GM21360 (cell line): ENCODE data around the gene THRA.

Experiments used
- ATAC-seq: cut with Tn5 transposase; IDR thresholded peaks from one replicate; pipeline ENCODE4 v1.9.1; 2021; ENCODE audit warnings: mild to moderate bottlenecking, moderate library complexity; ENCODE audit not compliant: unreplicated experiment

The THRA gene

GRCh38 chr17:40079545-40079944 is 16.8 kb downstream of the THRA start:
- ATAC-seq: no peak

- ATAC-seq: no peak
These were observed 21.7 kb downstream of the THRA start for GRCh38 chr17:40084477-40084876.

GRCh38 chr17:40086150-40087044 is 23.6 kb downstream of the THRA start:
- ATAC-seq: no peak

GRCh38 chr17:40087049-40087794 is 24.5 kb downstream of the THRA start:
- no peak for ATAC-seq

DNA sequence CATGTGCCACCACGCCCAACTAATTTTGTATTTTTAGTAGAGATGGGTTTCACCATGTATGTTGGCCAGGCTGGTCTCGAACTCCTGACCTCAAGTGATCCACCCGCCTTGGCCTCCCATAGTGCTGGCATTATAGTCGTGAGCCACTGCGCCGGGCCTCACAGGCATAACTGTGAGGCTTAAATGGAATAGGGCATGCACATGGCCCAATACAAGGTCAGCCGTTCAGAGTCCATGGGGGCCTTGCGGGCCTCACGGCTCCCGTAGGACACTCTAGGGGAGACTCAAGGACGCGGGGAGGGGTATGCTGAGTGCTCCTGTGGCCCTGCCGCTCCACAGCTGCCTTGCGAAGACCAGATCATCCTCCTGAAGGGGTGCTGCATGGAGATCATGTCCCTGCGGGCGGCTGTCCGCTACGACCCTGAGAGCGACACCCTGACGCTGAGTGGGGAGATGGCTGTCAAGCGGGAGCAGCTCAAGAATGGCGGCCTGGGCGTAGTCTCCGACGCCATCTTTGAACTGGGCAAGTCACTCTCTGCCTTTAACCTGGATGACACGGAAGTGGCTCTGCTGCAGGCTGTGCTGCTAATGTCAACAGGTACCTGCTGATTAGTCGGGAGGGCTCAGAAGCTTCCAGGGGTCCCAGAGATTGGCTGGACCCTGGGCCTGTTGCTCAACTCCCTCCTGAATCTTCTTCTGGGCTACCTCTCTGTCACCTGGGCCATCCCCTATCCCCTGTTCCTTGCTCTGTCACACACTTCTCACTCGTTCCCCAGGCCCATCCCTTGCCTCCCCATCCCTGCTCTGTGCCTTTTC is 25.3 kb downstream of the THRA start:
- no peak for ATAC-seq

GRCh38 chr17:40089077-40089895 is 26.5 kb downstream of the THRA start:
- no peak for ATAC-seq

DNA sequence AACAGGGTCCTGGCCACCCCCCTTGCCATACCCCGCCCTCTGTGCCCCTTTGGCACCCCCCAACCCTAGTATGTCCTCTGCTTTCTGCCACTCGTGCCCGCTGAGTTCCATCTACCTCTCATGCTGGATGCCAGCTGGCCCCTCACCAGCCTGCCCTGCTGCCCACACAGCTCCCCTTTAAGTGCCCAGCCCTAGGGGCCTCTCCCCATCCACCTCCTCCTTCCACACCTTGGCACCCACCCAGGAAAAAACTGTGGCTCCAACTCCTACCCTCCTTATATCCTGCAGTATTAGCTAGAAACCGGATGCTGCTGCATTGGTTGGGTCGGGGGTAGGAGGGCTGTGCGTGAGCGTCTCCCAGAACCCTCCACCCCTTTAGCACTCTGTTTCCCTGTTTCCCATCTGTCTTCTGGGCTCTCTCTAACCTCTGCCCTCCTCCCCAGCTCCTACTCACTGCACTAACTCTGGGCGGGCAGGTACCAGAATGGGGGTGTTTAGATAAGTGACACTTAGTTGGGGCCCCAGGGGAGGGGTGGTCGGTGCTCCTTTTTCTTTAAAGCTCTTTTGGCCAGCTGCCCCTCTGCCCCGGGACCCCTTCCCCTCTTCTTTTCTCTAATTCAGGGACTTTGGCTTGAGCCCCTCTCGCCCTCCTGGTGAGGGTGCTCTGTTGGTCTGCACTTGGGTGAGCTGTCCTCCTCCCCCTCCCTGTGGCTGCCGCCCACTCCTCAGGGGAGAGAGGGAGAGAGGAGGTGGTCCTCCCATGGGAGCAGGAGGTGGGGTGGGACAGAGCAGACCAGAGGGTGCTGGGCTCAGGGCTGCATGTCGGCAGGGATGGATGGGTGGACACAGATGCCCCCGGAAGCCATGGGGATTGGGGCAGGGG is 27.7 kb downstream of the THRA start:
- no peak for ATAC-seq

DNA sequence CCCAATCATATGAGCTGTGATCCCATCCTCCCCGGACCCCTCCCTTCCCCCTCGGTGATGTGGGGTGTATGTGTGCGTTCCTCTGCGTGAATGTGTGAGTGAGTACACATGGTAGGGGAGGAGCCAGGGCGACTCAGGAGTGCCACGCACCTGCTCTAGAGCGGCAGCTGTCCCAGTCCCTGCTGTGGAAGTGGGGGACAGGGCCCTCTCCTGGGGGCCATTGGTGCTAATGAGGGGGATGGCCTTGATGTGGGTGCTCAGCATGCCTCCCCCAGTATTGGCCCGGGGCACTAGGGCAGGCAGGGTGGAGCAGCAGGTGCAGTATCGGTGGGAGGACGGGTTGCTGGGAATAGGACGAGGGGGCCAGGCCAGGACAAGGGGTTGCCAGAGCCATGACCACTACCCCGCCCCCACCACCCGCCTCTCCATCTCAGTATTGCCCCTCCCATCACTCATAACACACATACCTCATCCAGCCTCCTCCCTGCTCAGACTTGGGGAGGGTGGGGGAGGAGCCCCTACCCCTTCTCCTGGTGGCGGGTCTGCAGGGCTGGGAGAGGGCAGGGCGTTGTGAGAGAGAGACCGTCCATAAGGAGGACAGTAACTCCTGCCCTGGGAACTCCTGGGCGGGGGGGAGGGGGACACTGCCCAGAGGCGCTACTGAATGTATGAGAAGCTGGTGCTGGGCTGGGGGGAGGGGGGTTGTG is 29.1 kb downstream of the THRA start:
- no peak for ATAC-seq

- ATAC-seq: no peak
These were observed 29.8 kb downstream of the THRA start for GRCh38 chr17:40092581-40092980.

GRCh38 chr17:40093005-40093579 is 30.3 kb downstream of the THRA start:
- ATAC-seq: no peak

DNA sequence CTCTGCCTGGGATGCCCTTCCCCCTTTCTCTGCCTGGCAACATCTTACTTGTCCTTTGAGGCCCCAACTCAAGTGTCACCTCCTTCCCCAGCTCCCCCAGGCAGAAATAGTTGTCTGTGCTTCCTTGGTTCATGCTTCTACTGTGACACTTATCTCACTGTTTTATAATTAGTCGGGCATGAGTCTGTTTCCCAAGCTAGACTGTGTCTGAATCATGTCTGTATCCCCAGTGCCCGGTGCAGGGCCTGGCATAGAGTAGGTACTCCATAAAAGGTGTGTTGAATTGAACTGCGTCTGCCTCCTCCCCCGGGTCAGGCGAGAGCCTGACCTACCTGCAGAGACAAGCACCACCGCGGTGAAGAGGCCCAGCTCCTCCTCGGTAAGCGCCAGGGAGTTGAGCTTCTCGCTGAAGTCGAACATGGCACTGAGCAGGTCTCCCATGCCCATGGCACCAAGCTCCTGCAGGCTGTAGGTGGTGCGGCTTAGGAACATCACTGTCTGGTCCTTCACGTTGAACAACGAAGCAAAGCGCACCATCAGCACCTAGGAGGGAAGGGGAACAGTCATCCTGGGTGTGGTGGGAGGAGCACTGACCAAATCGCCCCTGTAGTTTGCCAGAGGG is 30.9 kb downstream of the THRA start:
- ATAC-seq: no peak

DNA sequence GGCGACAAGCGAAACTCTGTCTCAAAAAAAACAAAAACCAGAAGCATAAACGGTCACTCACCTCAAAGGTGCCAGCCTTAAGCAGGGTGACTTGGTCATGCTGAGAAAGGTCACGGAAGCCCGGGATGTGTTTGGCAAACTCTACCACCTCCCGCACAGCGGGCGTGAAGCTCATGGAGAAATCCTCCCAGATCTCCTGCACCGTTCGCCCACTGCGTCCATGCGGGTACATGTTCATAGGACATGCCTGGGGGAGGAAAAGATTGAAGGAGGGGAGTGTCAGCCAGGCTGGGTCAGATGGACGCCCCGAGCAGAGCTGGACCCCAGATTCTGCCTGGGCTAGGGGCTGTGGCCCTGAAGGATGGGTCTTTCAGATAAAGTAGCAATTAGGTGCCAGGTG is 32.1 kb downstream of the THRA start:
- no peak for ATAC-seq

GRCh38 chr17:40095351-40095943 is 32.7 kb downstream of the THRA start:
- no peak for ATAC-seq

- no peak for ATAC-seq
These were observed 33.4 kb downstream of the THRA start for GRCh38 chr17:40095944-40096791.

GRCh38 chr17:40097087-40097486 is 34.3 kb downstream of the THRA start:
- no peak for ATAC-seq

DNA sequence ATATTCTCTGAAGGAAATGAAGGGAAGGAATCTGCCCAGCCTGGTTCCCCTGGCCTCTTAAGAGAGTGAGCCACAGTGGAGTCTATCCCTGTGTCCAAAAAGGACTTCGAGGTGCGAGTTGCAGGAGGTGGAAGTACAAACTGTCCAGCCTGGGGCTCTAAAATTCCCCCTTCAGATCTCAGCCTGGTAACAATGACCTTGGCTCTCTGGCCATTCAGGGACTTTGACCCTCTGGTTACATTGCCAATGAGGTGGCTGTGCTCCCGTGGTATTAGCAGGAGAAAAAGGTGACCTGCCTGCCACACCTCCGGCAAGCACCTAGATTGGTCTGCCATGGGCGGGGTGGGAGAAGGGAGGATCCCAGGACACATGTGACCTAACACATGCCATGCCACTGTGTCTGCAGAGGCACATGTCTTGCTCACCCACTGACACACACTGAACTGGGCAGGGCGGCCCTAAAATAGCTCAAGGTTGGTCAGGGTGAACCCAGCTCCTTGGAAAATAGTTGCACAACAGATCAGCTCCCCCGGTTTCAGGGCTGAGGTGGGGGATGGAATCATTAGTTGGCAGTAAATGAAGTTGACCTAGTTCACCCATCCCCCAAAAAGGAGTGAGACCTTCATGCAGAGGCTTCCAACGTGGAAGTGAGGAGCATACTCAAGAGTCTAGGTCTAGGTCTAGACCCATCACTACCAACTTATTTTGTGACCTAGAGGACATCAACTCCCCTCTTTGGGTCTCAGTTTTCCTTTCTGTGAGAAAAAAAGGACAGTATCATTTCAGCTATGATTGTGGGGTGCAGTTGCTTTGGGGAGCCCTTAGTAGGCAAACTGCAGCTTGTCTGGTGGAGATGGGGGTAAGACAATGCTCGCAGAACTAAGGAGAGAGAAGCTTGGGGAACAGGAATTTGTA is 35.4 kb downstream of the THRA start:
- ATAC-seq: no peak
